ENCODE measurements around the gene PDE4D.

DNA sequence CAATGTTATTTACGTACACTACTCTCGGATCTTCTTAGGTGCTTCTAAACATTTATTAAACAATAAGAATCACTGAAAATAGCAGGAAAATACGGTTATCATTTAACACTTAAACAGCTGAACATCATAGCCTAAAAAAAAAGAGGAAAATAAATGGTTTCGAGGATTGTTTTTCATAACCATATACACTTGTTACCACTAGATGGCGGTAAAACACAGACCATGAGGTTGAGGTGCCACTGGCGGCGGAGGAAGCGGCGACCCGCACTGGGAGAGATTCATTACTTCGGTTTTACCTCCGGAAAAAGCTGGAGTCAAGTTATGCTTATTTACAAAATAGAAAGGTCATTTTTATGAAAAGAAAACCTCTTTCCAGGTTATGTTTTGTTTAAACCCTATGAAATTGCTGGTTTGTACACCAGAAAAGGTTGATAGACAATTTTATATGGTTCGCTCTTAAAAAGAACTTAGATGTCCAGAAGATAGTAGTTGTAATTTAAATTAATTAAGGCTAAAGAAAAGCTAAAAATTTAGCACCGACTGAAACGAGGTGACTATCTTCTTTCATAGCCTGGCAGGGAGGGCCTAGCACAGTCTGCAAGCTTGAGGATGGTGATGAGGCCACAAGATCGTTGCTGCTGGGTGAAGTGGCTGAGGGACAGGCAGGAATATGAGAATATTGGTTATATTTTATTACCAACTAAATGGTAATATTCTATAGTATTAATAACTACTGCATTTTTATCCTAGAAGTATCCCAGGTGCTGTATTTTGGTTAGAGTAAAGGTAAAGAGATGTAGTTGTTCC, 704.9 kb downstream of the PDE4D start:
- TF ChIP-seq, protein P1, sequence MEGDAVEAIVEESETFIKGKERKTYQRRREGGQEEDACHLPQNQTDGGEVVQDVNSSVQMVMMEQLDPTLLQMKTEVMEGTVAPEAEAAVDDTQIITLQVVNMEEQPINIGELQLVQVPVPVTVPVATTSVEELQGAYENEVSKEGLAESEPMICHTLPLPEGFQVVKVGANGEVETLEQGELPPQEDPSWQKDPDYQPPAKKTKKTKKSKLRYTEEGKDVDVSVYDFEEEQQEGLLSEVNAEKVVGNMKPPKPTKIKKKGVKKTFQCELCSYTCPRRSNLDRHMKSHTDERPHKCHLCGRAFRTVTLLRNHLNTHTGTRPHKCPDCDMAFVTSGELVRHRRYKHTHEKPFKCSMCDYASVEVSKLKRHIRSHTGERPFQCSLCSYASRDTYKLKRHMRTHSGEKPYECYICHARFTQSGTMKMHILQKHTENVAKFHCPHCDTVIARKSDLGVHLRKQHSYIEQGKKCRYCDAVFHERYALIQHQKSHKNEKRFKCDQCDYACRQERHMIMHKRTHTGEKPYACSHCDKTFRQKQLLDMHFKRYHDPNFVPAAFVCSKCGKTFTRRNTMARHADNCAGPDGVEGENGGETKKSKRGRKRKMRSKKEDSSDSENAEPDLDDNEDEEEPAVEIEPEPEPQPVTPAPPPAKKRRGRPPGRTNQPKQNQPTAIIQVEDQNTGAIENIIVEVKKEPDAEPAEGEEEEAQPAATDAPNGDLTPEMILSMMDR (IDR thresholded peaks at IDR 0.05) = peak; percentile 79
- TF ChIP-seq, protein P2, sequence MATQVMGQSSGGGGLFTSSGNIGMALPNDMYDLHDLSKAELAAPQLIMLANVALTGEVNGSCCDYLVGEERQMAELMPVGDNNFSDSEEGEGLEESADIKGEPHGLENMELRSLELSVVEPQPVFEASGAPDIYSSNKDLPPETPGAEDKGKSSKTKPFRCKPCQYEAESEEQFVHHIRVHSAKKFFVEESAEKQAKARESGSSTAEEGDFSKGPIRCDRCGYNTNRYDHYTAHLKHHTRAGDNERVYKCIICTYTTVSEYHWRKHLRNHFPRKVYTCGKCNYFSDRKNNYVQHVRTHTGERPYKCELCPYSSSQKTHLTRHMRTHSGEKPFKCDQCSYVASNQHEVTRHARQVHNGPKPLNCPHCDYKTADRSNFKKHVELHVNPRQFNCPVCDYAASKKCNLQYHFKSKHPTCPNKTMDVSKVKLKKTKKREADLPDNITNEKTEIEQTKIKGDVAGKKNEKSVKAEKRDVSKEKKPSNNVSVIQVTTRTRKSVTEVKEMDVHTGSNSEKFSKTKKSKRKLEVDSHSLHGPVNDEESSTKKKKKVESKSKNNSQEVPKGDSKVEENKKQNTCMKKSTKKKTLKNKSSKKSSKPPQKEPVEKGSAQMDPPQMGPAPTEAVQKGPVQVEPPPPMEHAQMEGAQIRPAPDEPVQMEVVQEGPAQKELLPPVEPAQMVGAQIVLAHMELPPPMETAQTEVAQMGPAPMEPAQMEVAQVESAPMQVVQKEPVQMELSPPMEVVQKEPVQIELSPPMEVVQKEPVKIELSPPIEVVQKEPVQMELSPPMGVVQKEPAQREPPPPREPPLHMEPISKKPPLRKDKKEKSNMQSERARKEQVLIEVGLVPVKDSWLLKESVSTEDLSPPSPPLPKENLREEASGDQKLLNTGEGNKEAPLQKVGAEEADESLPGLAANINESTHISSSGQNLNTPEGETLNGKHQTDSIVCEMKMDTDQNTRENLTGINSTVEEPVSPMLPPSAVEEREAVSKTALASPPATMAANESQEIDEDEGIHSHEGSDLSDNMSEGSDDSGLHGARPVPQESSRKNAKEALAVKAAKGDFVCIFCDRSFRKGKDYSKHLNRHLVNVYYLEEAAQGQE (IDR thresholded peaks at IDR 0.05; ENCODE audit: insufficient read depth in 1 of 2, low read depth in 2 of 2, low read length in 1 of 2) = no peak
- TF ChIP-seq POLR2AphosphoS5 (IDR thresholded peaks at IDR 0.05; ENCODE audit: low read depth, low read length) (no peak), SIN3A (IDR thresholded peaks at IDR 0.05; ENCODE audit: borderline replicate concordance, insufficient read depth, low read depth, low read length) (no peak)
